ENCODE data around the gene DNAJC3. TPM values are rescaled to one million over a fixed set of nuclear protein-coding genes. Genes with fewer than 3 reads are reported as not detected.

Gene DNAJC3
- total RNA-seq, 4 donors from 2014 or later = 49.1 to 73.3 (median 53.1) TPM

GRCh38 chr13:95805921-95806320 is 129.0 kb downstream of the DNAJC3 start:
- Histone ChIP-seq H3K4me3 (no peak overlapping the region), H3K36me3 (peaks cover 3 to 11% of the 10 kb centered on the region in 2 donors), H3K9me3 (peaks cover 0 to 27% (median 0%) of the 10 kb centered on the region in 3 donors), H3K4me1 (no peaks in the 10 kb centered on the region), H3K27me3 (no peaks in the 10 kb centered on the region), H3K27ac (no peak overlapping the region)
- TF ChIP-seq POLR2AphosphoS5 (IDR thresholded peaks at IDR 0.05) = no peak
- TF ChIP-seq POLR2A (IDR thresholded peaks at IDR 0.05) = no peak
- no peak for TF ChIP-seq CTCF (IDR thresholded peaks at IDR 0.05)
- no peak for TF ChIP-seq EP300 (IDR thresholded peaks at IDR 0.05)
- ATAC-seq = no peak

GRCh38 chr13:95809429-95809828 is 132.5 kb downstream of the DNAJC3 start:
- Histone ChIP-seq H3K36me3 (peaks cover 3 to 35% of the 10 kb centered on the region in 2 donors), H3K4me3 (no peak overlapping the region), H3K4me1 (no peaks in the 10 kb centered on the region), H3K9me3 (peaks cover 0 to 41% (median 0%) of the 10 kb centered on the region in 3 donors), H3K27ac (no peak overlapping the region), H3K27me3 (no peaks in the 10 kb centered on the region)
- ATAC-seq = no peak
- TF ChIP-seq POLR2AphosphoS5 (IDR thresholded peaks at IDR 0.05) = no peak
- TF ChIP-seq POLR2A (IDR thresholded peaks at IDR 0.05) = no peak
- TF ChIP-seq CTCF (IDR thresholded peaks at IDR 0.05) = no peak
- TF ChIP-seq EP300 (IDR thresholded peaks at IDR 0.05) = no peak
- WGBS, 2 donors (ENCODE audit: low coverage in 1 of 2) = 86 to 100% methylated on average over 2 to 5 of the region's 5 CpGs

- WGBS, 2 donors (ENCODE audit: low coverage in 1 of 2) = 94 to 95% methylated on average over 3 of the region's 3 CpGs
- H3K27me3 ChIP-seq = no peaks in the 10 kb centered on the region
- H3K4me1 ChIP-seq = no peaks in the 10 kb centered on the region
- ATAC-seq = no peak
- H3K9me3 ChIP-seq = peaks cover 0 to 24% (median 0%) of the 10 kb centered on the region in 3 donors
- no peak overlapping the region for H3K27ac ChIP-seq
- peaks cover 3 to 61% of the 10 kb centered on the region in 2 donors for H3K36me3 ChIP-seq
- no peak for TF ChIP-seq POLR2A (IDR thresholded peaks at IDR 0.05)
- no peak for TF ChIP-seq CTCF (IDR thresholded peaks at IDR 0.05)
- TF ChIP-seq POLR2AphosphoS5 (IDR thresholded peaks at IDR 0.05) = no peak
- TF ChIP-seq EP300 (IDR thresholded peaks at IDR 0.05) = no peak
- no peak overlapping the region for H3K4me3 ChIP-seq
Measured at GRCh38 chr13:95813139-95813538, 136.2 kb downstream of the DNAJC3 start.

DNA sequence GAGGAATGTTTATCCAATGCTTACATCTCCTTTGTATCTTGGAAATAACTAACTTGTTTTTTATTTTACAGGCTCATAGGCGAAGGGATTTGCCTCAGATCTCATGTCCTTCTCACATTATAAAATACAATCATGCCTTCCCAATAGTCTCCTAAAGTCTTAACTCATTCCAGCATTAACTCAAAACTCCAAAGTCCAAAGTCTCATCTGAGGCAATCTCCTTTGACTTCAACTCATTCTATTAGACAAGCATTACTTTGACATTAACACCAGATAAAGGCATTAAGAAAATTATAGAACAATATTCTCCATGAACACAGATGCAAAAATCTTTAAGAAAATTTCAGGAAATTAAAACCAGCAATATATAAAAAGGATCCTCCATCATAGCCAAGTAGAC is 137.6 kb downstream of the DNAJC3 start:
- Histone ChIP-seq H3K4me3 (no peak overlapping the region), H3K9me3 (peaks cover 0 to 20% (median 0%) of the 10 kb centered on the region in 3 donors), H3K27me3 (no peaks in the 10 kb centered on the region), H3K36me3 (peaks cover 3 to 58% of the 10 kb centered on the region in 2 donors), H3K27ac (no peak overlapping the region), H3K4me1 (no peaks in the 10 kb centered on the region)
- ATAC-seq = no peak
- 100% methylated on average over 1 of the region's 1 CpG; no CpG with 5 or more reads in 1 of the 2 donors for WGBS, 2 donors (ENCODE audit: low coverage in 1 of 2)
- TF ChIP-seq POLR2AphosphoS5 (IDR thresholded peaks at IDR 0.05) (no peak), CTCF (IDR thresholded peaks at IDR 0.05) (no peak), EP300 (IDR thresholded peaks at IDR 0.05) (no peak), POLR2A (IDR thresholded peaks at IDR 0.05) (no peak)

DNA sequence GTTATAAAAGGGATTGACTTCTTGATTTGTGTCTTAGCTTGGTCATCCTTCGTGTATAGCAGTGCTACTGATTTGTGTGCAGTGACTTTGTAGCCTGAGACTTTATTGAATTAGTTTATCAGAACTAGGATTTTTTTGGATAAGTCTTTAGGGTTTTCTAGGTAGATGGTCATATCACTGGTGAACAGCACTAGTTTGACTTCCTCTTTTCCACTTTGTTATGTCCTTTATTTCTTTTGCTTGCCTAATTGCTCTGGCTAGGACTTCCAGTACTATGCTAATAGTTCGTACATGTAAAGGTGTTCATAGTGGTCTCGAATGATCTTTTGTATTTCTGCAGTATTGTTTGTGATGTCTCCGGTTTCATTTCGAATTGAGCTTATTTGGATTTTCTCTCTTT is 145.4 kb downstream of the DNAJC3 start:
- 92 to 100% methylated on average over 5 of the region's 5 CpGs for WGBS, 2 donors (ENCODE audit: low coverage in 1 of 2)
- no peak for ATAC-seq
- H3K4me1 ChIP-seq = no peaks in the 10 kb centered on the region
- H3K4me3 ChIP-seq = no peak overlapping the region
- H3K27me3 ChIP-seq = no peaks in the 10 kb centered on the region
- no peaks in the 10 kb centered on the region for H3K9me3 ChIP-seq
- H3K36me3 ChIP-seq = peaks cover 0 to 21% of the 10 kb centered on the region in 2 donors
- no peak overlapping the region for H3K27ac ChIP-seq
- TF ChIP-seq POLR2A (IDR thresholded peaks at IDR 0.05) (no peak), EP300 (IDR thresholded peaks at IDR 0.05) (no peak), POLR2AphosphoS5 (IDR thresholded peaks at IDR 0.05) (no peak)
